HCT116 (cell line): ENCODE measurements around the gene METTL25B.

ENCODE experiments used
- CBX3 ChIP-seq: IDR thresholded peaks from 2 replicates; pipeline ENCODE4 v1.6.1; 2012; ENCODE audit warnings: low read depth
- CTCF ChIP-seq, 3 experiments: fragments of 200-600 bp in 1 of 3; sonication (generic) in 1 of 3; IDR thresholded peaks in 2 of 3; conservative IDR thresholded peaks in 1 of 3; 2 replicates each; pipeline ENCODE4 v1.5.1; 2012 to 2017; ENCODE audit warnings: low read depth in 2 of 3, low read length in 2 of 3, antibody characterized with exemption in 1 of 3, borderline replicate concordance in 1 of 3, control low read depth in 1 of 3, mild to moderate bottlenecking in 1 of 3, mixed read lengths in 1 of 3, mixed run types in 1 of 3, moderate library complexity in 1 of 3; ENCODE audit not compliant: insufficient read depth in 1 of 3
- FOSL1 ChIP-seq: IDR thresholded peaks from 2 replicates; pipeline ENCODE4 v1.6.1; 2012; ENCODE audit warnings: low read depth
- MAX ChIP-seq: IDR thresholded peaks from 2 replicates; pipeline ENCODE4 v1.6.1; 2012
- POLR2A ChIP-seq: IDR thresholded peaks from 2 replicates; pipeline ENCODE4 v1.7.0; 2011; ENCODE audit warnings: borderline replicate concordance; ENCODE audit not compliant: insufficient read depth, insufficient read length; ENCODE audit errors: extremely low read depth

GRCh38 chr1:156772222-156772621 lies 44.0 kb downstream of the METTL25B start:
- no peak for TF ChIP-seq FOSL1
- TF ChIP-seq POLR2A: no peak
- no peak for TF ChIP-seq MAX
- TF ChIP-seq CTCF (IDR thresholded peaks at IDR 0.05 in 2 of 3, conservative IDR thresholded peaks at IDR 0.05 in 1 of 3; ENCODE audit: borderline replicate concordance in 1 of 3, insufficient read depth in 1 of 3, low read depth in 2 of 3, low read length in 2 of 3): no peak
- TF ChIP-seq CBX3: no peak
